ENCODE results near the gene PRKN. TPM values are rescaled to one million over a fixed set of nuclear protein-coding genes. Genes with fewer than 3 reads are reported as not detected.

PRKN gene
- total RNA-seq, 4 donors from 2014 or later, result 4.4 to 669 (median 10.5) TPM

GRCh38 chr6:161716176-161716575 lies 1011.4 kb downstream of the PRKN start:
- Histone ChIP-seq H3K4me3 (no peak overlapping the region), H3K9me3 (no peaks in the 10 kb centered on the region), H3K27me3 (no peaks in the 10 kb centered on the region), H3K4me1 (no peaks in the 10 kb centered on the region), H3K36me3 (no peaks in the 10 kb centered on the region), H3K27ac (no peak overlapping the region)
- TF ChIP-seq POLR2A (IDR thresholded peaks at IDR 0.05), result no peak
- TF ChIP-seq, protein P1, sequence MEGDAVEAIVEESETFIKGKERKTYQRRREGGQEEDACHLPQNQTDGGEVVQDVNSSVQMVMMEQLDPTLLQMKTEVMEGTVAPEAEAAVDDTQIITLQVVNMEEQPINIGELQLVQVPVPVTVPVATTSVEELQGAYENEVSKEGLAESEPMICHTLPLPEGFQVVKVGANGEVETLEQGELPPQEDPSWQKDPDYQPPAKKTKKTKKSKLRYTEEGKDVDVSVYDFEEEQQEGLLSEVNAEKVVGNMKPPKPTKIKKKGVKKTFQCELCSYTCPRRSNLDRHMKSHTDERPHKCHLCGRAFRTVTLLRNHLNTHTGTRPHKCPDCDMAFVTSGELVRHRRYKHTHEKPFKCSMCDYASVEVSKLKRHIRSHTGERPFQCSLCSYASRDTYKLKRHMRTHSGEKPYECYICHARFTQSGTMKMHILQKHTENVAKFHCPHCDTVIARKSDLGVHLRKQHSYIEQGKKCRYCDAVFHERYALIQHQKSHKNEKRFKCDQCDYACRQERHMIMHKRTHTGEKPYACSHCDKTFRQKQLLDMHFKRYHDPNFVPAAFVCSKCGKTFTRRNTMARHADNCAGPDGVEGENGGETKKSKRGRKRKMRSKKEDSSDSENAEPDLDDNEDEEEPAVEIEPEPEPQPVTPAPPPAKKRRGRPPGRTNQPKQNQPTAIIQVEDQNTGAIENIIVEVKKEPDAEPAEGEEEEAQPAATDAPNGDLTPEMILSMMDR (IDR thresholded peaks at IDR 0.05), result no peak
- DNase-seq, result no peak

GRCh38 chr6:161711938-161712337 lies 1015.6 kb downstream of the PRKN start:
- Histone ChIP-seq H3K9me3 (no peaks in the 10 kb centered on the region), H3K27ac (no peak overlapping the region), H3K4me1 (no peaks in the 10 kb centered on the region), H3K4me3 (no peak overlapping the region), H3K36me3 (no peaks in the 10 kb centered on the region), H3K27me3 (no peaks in the 10 kb centered on the region)
- no peak for TF ChIP-seq POLR2A (IDR thresholded peaks at IDR 0.05)
- no peak for DNase-seq

DNA sequence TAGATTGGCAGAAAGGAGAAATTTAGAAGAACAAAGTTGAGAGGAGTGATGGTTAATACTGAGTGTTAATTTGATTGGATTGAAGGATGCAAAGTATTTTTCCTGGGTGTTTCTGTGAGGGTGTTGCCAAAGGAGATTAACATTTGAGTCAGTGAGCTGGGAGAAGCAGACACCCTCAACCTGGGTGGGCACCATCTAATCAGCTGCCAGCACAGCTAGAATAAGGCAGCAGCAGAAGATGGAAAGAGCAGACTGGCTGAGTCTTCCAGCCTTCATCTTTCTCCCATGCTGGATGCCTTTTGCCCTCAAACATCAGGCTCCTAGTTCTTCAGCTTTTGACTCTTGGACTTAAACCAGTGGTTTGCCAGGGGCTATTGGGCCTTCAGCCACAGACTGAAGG lies 1016.1 kb downstream of the PRKN start:
- no peak overlapping the region for H3K4me3 ChIP-seq
- no peak for TF ChIP-seq POLR2A (IDR thresholded peaks at IDR 0.05)
- TF ChIP-seq, protein P1 (IDR thresholded peaks at IDR 0.05), result no peak

DNA sequence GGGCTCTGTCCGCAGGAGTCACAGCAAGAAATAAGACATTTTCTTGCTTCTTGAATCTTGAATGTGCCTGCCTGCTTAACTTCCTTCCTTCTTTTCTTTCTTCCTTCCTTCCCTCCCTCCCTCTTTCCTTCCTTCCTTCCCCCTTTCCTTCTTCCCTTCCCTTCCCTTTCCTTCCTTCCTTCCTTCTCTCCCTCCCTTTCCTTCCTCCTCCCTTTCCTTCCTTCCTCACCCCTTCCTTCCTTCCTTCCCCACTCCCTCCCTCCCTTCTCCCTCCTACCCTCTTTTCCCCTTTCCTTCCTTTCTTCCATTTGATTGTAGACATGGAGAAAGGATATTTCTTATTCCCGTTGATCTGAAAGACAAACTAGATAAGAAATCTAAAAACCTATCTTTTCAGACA lies 1016.9 kb downstream of the PRKN start:
- H3K4me3 ChIP-seq, result no peak overlapping the region
- no peak overlapping the region for H3K27ac ChIP-seq
- DNase-seq, result no peak
- H3K9me3 ChIP-seq, result no peaks in the 10 kb centered on the region
- TF ChIP-seq POLR2A (IDR thresholded peaks at IDR 0.05), result no peak
- TF ChIP-seq, protein P1 (IDR thresholded peaks at IDR 0.05), result no peak
- H3K27me3 ChIP-seq, result no peaks in the 10 kb centered on the region
- H3K4me1 ChIP-seq, result no peaks in the 10 kb centered on the region
- no peaks in the 10 kb centered on the region for H3K36me3 ChIP-seq

More for the DNA sequence above, 1016.1 kb downstream of the PRKN start:
- no peak for DNase-seq
- no peaks in the 10 kb centered on the region for H3K27me3 ChIP-seq
- no peaks in the 10 kb centered on the region for H3K9me3 ChIP-seq
- H3K27ac ChIP-seq, result no peak overlapping the region
- no peaks in the 10 kb centered on the region for H3K4me1 ChIP-seq
- no peaks in the 10 kb centered on the region for H3K36me3 ChIP-seq

- H3K9me3 ChIP-seq, result no peaks in the 10 kb centered on the region
- no peaks in the 10 kb centered on the region for H3K4me1 ChIP-seq
- no peak overlapping the region for H3K4me3 ChIP-seq
- H3K27ac ChIP-seq, result no peak overlapping the region
- DNase-seq, result no peak
- H3K27me3 ChIP-seq, result no peaks in the 10 kb centered on the region
- no peak for TF ChIP-seq POLR2A (IDR thresholded peaks at IDR 0.05)
- TF ChIP-seq, protein P1 (IDR thresholded peaks at IDR 0.05), result no peak
- no peaks in the 10 kb centered on the region for H3K36me3 ChIP-seq
Measured at GRCh38 chr6:161701056-161701455, 1026.5 kb downstream of the PRKN start.

DNA sequence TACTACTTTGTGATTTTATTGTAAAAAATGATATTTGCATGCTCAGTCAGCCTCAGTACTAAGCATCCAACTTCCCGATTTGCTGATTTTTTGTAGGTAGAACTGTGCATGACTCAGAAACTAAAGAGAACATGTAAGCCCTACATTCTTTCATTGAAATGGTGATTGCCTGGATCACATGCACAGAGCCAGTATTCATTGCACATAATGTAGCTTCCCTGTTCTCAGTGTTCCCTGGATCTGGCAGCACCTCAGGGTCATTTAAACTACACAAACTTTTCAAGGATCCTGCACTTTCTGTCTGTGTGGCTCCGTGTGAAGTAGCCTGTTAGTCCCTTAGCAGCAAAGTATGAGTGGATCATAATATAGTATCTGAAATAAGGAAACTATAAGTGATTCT lies 1030.8 kb downstream of the PRKN start:
- Histone ChIP-seq H3K4me3 (no peak overlapping the region), H3K4me1 (no peaks in the 10 kb centered on the region), H3K27me3 (no peaks in the 10 kb centered on the region), H3K36me3 (no peaks in the 10 kb centered on the region), H3K9me3 (no peaks in the 10 kb centered on the region), H3K27ac (no peak overlapping the region)
- DNase-seq, result no peak
- no peak for TF ChIP-seq POLR2A (IDR thresholded peaks at IDR 0.05)
- TF ChIP-seq, protein P1 (IDR thresholded peaks at IDR 0.05), result no peak
